SK-N-SH (cell line): ENCODE results near the gene NACAD. TPM values are rescaled to one million over a fixed set of nuclear protein-coding genes. Genes with fewer than 3 reads are reported as not detected.

Experiments
- CTCF ChIA-PET: fragments of 300-600, 350-600 bp; formaldehyde crosslinking; extraction: SDS; loops from one replicate; lab custom pipeline; 2021; lab: Yijun Ruan, JAX
- POLR2A ChIA-PET: fragments of 350-600 bp; sonication (Branson Sonifier 250); formaldehyde crosslinking; extraction: SDS; loops from one replicate; lab custom pipeline; 2020; ENCODE audit warnings: antibody characterized with exemption, inconsistent platforms; lab: Yijun Ruan, JAX
- DNase-seq: peaks from one replicate; pipeline ENCODE4 v3.0.0; 2012
- H2AFZ ChIP-seq: fragments of 200-600 bp; sonication (generic); 2 replicates; pipeline ENCODE4 v1.8.1; 2016; ENCODE audit warnings: antibody characterized with exemption, mild to moderate bottlenecking, low read depth
- H3F3A ChIP-seq: fragments of 200-600 bp; sonication (generic); replicated peaks from 2 replicates; pipeline ENCODE3; 2016; ENCODE audit warnings: antibody characterized with exemption, mild to moderate bottlenecking; ENCODE audit not compliant: insufficient read depth
- H3K27ac ChIP-seq, 2 experiments: fragments of 200-500 bp in 1 of 2; fragments of 200-600 bp in 1 of 2; sonication (Bioruptor generic) in 1 of 2; sonication (generic), shearing (Covaris generic) in 1 of 2; 2 replicates each; pipeline versions ENCODE4 v1.5.1 to v1.6.1; 2014 to 2016; ENCODE audit warnings: low read depth in 2 of 2, inconsistent platforms in 1 of 2, low read length in 1 of 2, mild to moderate bottlenecking in 1 of 2, mixed read lengths in 1 of 2
- H3K27me3 ChIP-seq: fragments of 200-600 bp; sonication (generic), shearing (Covaris generic); 2 replicates; pipeline ENCODE4 v1.6.1; 2016; ENCODE audit warnings: mixed run types; ENCODE audit not compliant: insufficient read depth
- H3K36me3 ChIP-seq, 2 experiments: fragments of 200-500 bp in 1 of 2; fragments of 200-600 bp in 1 of 2; sonication (Bioruptor generic) in 1 of 2; sonication (generic) in 1 of 2; replicated peaks in 1 of 2; 2 replicates each; pipeline versions ENCODE3 to v1.5.1; 2014 to 2016; ENCODE audit warnings: low read length in 1 of 2, mild to moderate bottlenecking in 1 of 2; ENCODE audit not compliant: insufficient read depth in 2 of 2, control insufficient read depth in 1 of 2
- H3K4me1 ChIP-seq, 2 experiments: fragments of 200-500 bp in 1 of 2; fragments of 200-600 bp in 1 of 2; sonication (Bioruptor generic) in 1 of 2; sonication (generic), shearing (Covaris generic) in 1 of 2; 2 replicates each; pipeline versions ENCODE4 v1.5.1 to v1.6.1; 2014 to 2016; ENCODE audit warnings: low read depth in 1 of 2, low read length in 1 of 2, mixed run types in 1 of 2; ENCODE audit not compliant: insufficient read depth in 2 of 2, control insufficient read depth in 1 of 2
- H3K4me2 ChIP-seq: fragments of 200-600 bp; sonication (generic), shearing (Covaris generic); 2 replicates; pipeline ENCODE4 v1.6.1; 2017; ENCODE audit warnings: mixed run types
- H3K4me3 ChIP-seq, 2 experiments: fragments of 200-500 bp in 1 of 2; fragments of 200-600 bp in 1 of 2; sonication (Bioruptor generic) in 1 of 2; sonication (generic), shearing (Covaris generic) in 1 of 2; 2 replicates each; pipeline versions ENCODE4 v1.5.1 to v1.8.1; 2014 to 2016; ENCODE audit warnings: low read depth in 2 of 2, inconsistent platforms in 1 of 2, low read length in 1 of 2, mild to moderate bottlenecking in 1 of 2, mixed read lengths in 1 of 2, moderate library complexity in 1 of 2
- H3K79me2 ChIP-seq: fragments of 200-600 bp; sonication (generic); 2 replicates; pipeline ENCODE4 v1.8.1; 2017; ENCODE audit warnings: mild to moderate bottlenecking; ENCODE audit not compliant: insufficient read depth
- H3K9ac ChIP-seq: fragments of 200-600 bp; sonication (generic); 2 replicates; pipeline ENCODE4 v1.6.1; 2017; ENCODE audit warnings: mixed run types
- H3K9me2 ChIP-seq: fragments of 200-600 bp; sonication (generic); 2 replicates; pipeline ENCODE4 v1.6.1; 2017; ENCODE audit warnings: mixed run types
- H3K9me3 ChIP-seq: fragments of 200-600 bp; sonication (generic); 2 replicates; pipeline ENCODE4 v1.6.1; 2017; ENCODE audit warnings: mixed run types, mild to moderate bottlenecking, moderate library complexity
- H4K20me1 ChIP-seq: fragments of 200-600 bp; sonication (generic); 2 replicates; pipeline ENCODE4 v1.6.1; 2017; ENCODE audit warnings: mild to moderate bottlenecking, mixed run types; ENCODE audit not compliant: insufficient read depth
- CHD2 ChIP-seq: fragments of 150-350 bp; IDR thresholded peaks from 2 replicates; pipeline ENCODE4 v1.6.1; 2018; ENCODE audit warnings: low read length; ENCODE audit not compliant: partially characterized antibody
- CTCF ChIP-seq: fragments of 200-600 bp; sonication (generic); IDR thresholded peaks from 2 replicates; pipeline ENCODE4 v1.6.1; 2017; ENCODE audit warnings: antibody characterized with exemption, mild to moderate bottlenecking, moderate library complexity
- FOXM1 ChIP-seq: IDR thresholded peaks from 2 replicates; pipeline ENCODE4 v1.4.0; 2012; ENCODE audit warnings: low read depth, mild to moderate bottlenecking
- JUND ChIP-seq: IDR thresholded peaks from 2 replicates; pipeline ENCODE4 v1.4.0; 2012
- MAX ChIP-seq: IDR thresholded peaks from 2 replicates; pipeline ENCODE4 v1.4.0; 2012; ENCODE audit warnings: low read depth
- MEF2A ChIP-seq: IDR thresholded peaks from 2 replicates; pipeline ENCODE4 v1.4.0; 2012; ENCODE audit warnings: low read depth, borderline replicate concordance
- MXI1 ChIP-seq: IDR thresholded peaks from 2 replicates; pipeline ENCODE4 v1.6.1; 2012; ENCODE audit warnings: mild to moderate bottlenecking, low read depth, low read length, improper control_type of control experiment
- NFIC ChIP-seq: IDR thresholded peaks from 2 replicates; pipeline ENCODE4 v1.4.0; 2012; ENCODE audit warnings: borderline replicate concordance
- NRF1 ChIP-seq: IDR thresholded peaks from 2 replicates; pipeline ENCODE4 v1.6.1; 2012; ENCODE audit warnings: low read depth, mild to moderate bottlenecking, low read length
- POLR2AphosphoS5 ChIP-seq: IDR thresholded peaks from 2 replicates; pipeline ENCODE4 v1.6.1; 2012; ENCODE audit warnings: low read depth, low read length
- RFX5 ChIP-seq: IDR thresholded peaks from 2 replicates; pipeline ENCODE4 v1.6.1; 2012; ENCODE audit warnings: mild to moderate bottlenecking, improper control_type of control experiment, low read length
- RXRA ChIP-seq: IDR thresholded peaks from 2 replicates; pipeline ENCODE4 v1.4.0; 2012; ENCODE audit warnings: low read depth, mild to moderate bottlenecking, borderline replicate concordance
- SMC3 ChIP-seq: IDR thresholded peaks from 2 replicates; pipeline ENCODE4 v1.6.1; 2012; ENCODE audit warnings: low read depth, low read length, improper control_type of control experiment
- TAF1 ChIP-seq: IDR thresholded peaks from 2 replicates; pipeline ENCODE4 v1.6.1; 2012; ENCODE audit warnings: low read depth, mild to moderate bottlenecking, low read length, moderate library complexity, borderline replicate concordance
- TEAD4 ChIP-seq: IDR thresholded peaks from 2 replicates; pipeline ENCODE4 v1.4.0; 2012; ENCODE audit warnings: mild to moderate bottlenecking, borderline replicate concordance; ENCODE audit not compliant: insufficient read depth
- USF2 ChIP-seq: fragments of 150-350 bp; IDR thresholded peaks from 2 replicates; pipeline ENCODE4 v1.6.1; 2017; ENCODE audit warnings: antibody characterized with exemption, low read length, low read depth, borderline replicate concordance
- YY1 ChIP-seq: IDR thresholded peaks from 2 replicates; pipeline ENCODE4 v1.4.0; 2012; ENCODE audit warnings: low read depth, mild to moderate bottlenecking
- ZBTB33 ChIP-seq: IDR thresholded peaks from 2 replicates; pipeline ENCODE4 v1.4.0; 2012; ENCODE audit warnings: low read depth, borderline replicate concordance
- WGBS: methylation state at CpG from one replicate; pipeline ENCODE4 v1.1.6; 2017; ENCODE audit warnings: low lambda C conversion rate; 5-methylcytosine and 5-hydroxymethylcytosine counted together
- polyA plus RNA-seq, 3 experiments: library from polyadenylated mRNA; depleted of rRNA; stranded (reverse); fragments of >200 nt; gene quantifications; 2 replicates each; pipeline ENCODE4 v1.2.3, GENCODE V29; 2012

Gene NACAD
- polyA plus RNA-seq, 1 of the 3 experiments (the other 2 are of a cell fraction), result 2.8 TPM

GRCh38 chr7:45080265-45080957, 8.4 kb downstream of the NACAD start:
- no peaks in the 10 kb centered on the region for H3K27me3 ChIP-seq
- no peaks in the 10 kb centered on the region for H3K9me2 ChIP-seq
- no peaks in the 10 kb centered on the region for H3K9me3 ChIP-seq
- CTCF ChIA-PET, result interaction anchor here (1.6 to 2.2 kb wide), 2 partner anchors 44 to 55 kb away, joined by 4 to 10 read pairs; no protein-coding TSS in a partner anchor
- H2AFZ ChIP-seq, result no peak overlapping the region
- H3K27ac ChIP-seq, result no peak overlapping the region
- peaks cover 7 to 48% of the 10 kb centered on the region in 2 experiments for H3K36me3 ChIP-seq
- H3K9ac ChIP-seq, result no peak overlapping the region
- H3F3A ChIP-seq, result peaks cover 3% of the 10 kb centered on the region
- H3K4me2 ChIP-seq, result no peak overlapping the region
- H3K79me2 ChIP-seq, result no peaks in the 10 kb centered on the region
- H4K20me1 ChIP-seq, result no peaks in the 10 kb centered on the region
- DNase-seq, result peak; percentile 30
- TF ChIP-seq MXI1, result no peak
- TF ChIP-seq TEAD4, result no peak
- TF ChIP-seq RXRA, result no peak
- TF ChIP-seq RFX5, result no peak
- TF ChIP-seq SMC3, result no peak
- no peak for TF ChIP-seq NFIC
- no peak for TF ChIP-seq CTCF
- TF ChIP-seq FOXM1, result no peak
- no peak for TF ChIP-seq NRF1
- TF ChIP-seq CHD2, result no peak
- no peak for TF ChIP-seq ZBTB33
- no peak for TF ChIP-seq YY1
- no peak; the same call in 1 of the 2 replicates for TF ChIP-seq POLR2AphosphoS5
- TF ChIP-seq MEF2A, result no peak
- no peak for TF ChIP-seq USF2
- TF ChIP-seq JUND, result no peak
- no peak for TF ChIP-seq MAX
- no peak for TF ChIP-seq TAF1
- peaks cover 0 to 9% of the 10 kb centered on the region in 2 experiments; a peak in 1 of 4 replicates for H3K4me1 ChIP-seq
- POLR2A ChIA-PET, result interaction anchor here (0.6 to 1.3 kb wide), 4 partner anchors 8 to 43 kb away, joined by 3 to 5 read pairs (median 4); no protein-coding TSS in a partner anchor
- WGBS, result 96% methylated on average over 17 of the region's 17 CpGs
- no peak overlapping the region for H3K4me3 ChIP-seq
